LNCAP (cell line): ENCODE results near the gene TXNL1.

Source experiments
- CTCF ChIP-seq: fragments of 450-650 bp; IDR thresholded peaks from 2 replicates; pipeline ENCODE4 v1.5.1; 2017; ENCODE audit warnings: mild to moderate bottlenecking

Gene TXNL1

GRCh38 chr18:56639571-56639970, 1.2 kb upstream of the TXNL1 start:
- no peak for TF ChIP-seq CTCF

GRCh38 chr18:56639104-56639381, 651 bp upstream of the TXNL1 start:
- TF ChIP-seq CTCF = no peak

- TF ChIP-seq CTCF = no peak
Observed at GRCh38 chr18:56637711-56638231, 621 bp downstream of the TXNL1 start.

GRCh38 chr18:56637176-56637575, 1.2 kb downstream of the TXNL1 start:
- no peak for TF ChIP-seq CTCF

GRCh38 chr18:56635007-56635406, 3.4 kb downstream of the TXNL1 start:
- TF ChIP-seq CTCF = no peak

- TF ChIP-seq CTCF = no peak
Observed at GRCh38 chr18:56632070-56633022, 6.0 kb downstream of the TXNL1 start.

GRCh38 chr18:56627991-56628390, 10.4 kb downstream of the TXNL1 start:
- TF ChIP-seq CTCF = no peak
